Naive B cell (primary cell): Measurements from ENCODE around the gene OOSP3. TPM values are rescaled to one million over a fixed set of nuclear protein-coding genes. Genes with fewer than 3 reads are reported as not detected.
"Not testable (repeated sequence)": the region's sequence is repeated elsewhere in the genome, so short reads cannot be mapped to it uniquely, and the experiment has no call there.

Experiments
- ATAC-seq, 2 donors: fragments of 150-1000 bp; cut with Tn5 transposase; 2 replicates each; pipeline ENCODE4 v1.10.0; 2021; ENCODE audit warnings: low read depth in 2 of 2, mild to moderate bottlenecking in 2 of 2, moderate library complexity in 2 of 2
- DNase-seq: peaks from one replicate; pipeline ENCODE4 v3.0.0; 2022
- H3K27ac Mint-ChIP-seq, 6 donors: one replicate each; pipeline ENCODE4 v1.8.0; 2020 to 2022; ENCODE audit warnings: mild to moderate bottlenecking in 6 of 6, mixed read lengths in 6 of 6, moderate library complexity in 5 of 6, inconsistent platforms in 2 of 6
- H3K27me3 Mint-ChIP-seq, 3 donors: one replicate each; pipeline ENCODE4 v1.8.0; 2021 to 2022; ENCODE audit warnings: mixed read lengths in 3 of 3, mild to moderate bottlenecking in 1 of 3
- H3K36me3 Mint-ChIP-seq, 2 donors: one replicate each; pipeline ENCODE4 v1.8.0; 2020 to 2022; ENCODE audit warnings: mixed read lengths in 2 of 2, inconsistent platforms in 1 of 2, mild to moderate bottlenecking in 1 of 2
- H3K4me1 Mint-ChIP-seq, 3 donors: one replicate each; pipeline ENCODE4 v1.8.0; 2020 to 2022; ENCODE audit warnings: mixed read lengths in 3 of 3, inconsistent platforms in 1 of 3, mild to moderate bottlenecking in 1 of 3, moderate library complexity in 1 of 3
- H3K4me3 Mint-ChIP-seq, 8 donors: one replicate each; pipeline ENCODE4 v1.8.0; 2020 to 2022; ENCODE audit warnings: mild to moderate bottlenecking in 8 of 8, mixed read lengths in 8 of 8, moderate library complexity in 8 of 8, inconsistent platforms in 2 of 8
- H3K9me3 Mint-ChIP-seq, 7 donors: one replicate each; pipeline ENCODE4 v1.8.0; 2020 to 2022; ENCODE audit warnings: mixed read lengths in 7 of 7, mild to moderate bottlenecking in 5 of 7, inconsistent platforms in 2 of 7, moderate library complexity in 1 of 7
- polyA plus RNA-seq, 6 donors: library from polyadenylated mRNA; unstranded; fragments of 300-500 nt; fragmentation: Illumina TruSeq; gene quantifications; one replicate each; pipeline ENCODE4 v1.2.3, GENCODE V29; 2021; ENCODE audit warnings: low read depth in 6 of 6

The OOSP3 gene, protein sequence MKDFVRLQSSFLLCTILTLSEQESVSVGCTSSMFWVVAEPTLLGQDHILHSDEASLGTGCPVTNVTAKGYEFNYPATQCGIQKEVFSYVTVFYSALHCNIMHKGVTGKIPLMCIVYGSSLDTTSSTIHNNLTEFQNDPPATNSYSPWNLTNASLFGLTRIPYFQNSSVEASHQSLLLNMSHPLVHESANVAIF
- not detected for polyA plus RNA-seq

DNA sequence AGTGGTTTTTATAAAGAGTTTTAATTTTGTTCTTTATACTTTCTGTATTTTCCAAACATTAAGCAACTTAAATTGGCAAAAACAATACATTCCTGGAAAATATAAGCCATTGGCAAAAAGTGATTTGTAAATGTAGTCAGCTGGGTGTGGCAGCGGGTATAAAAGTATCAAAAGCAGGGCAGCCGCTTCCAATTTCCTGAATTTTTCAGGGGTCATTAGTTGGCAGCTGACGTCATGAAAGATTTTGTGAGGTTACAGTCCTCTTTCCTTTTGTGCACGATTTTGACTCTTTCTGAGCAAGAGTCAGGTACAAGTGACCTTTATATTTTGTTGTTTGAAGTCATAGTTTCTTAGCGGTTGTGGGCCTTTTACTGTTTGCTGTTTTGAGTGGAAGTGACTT, at the start of gene OOSP3:
TSS of gene OOSP3 (plus strand) at position 208 of the 400 bp plus-strand sequence. CDS start at position 235, 27 bp downstream.
- no peak for DNase-seq
- ATAC-seq, result no peak
- peaks cover 0 to 12% (median 4%) of the 10 kb centered on the region in 3 donors for H3K27me3 Mint-ChIP-seq

DNA sequence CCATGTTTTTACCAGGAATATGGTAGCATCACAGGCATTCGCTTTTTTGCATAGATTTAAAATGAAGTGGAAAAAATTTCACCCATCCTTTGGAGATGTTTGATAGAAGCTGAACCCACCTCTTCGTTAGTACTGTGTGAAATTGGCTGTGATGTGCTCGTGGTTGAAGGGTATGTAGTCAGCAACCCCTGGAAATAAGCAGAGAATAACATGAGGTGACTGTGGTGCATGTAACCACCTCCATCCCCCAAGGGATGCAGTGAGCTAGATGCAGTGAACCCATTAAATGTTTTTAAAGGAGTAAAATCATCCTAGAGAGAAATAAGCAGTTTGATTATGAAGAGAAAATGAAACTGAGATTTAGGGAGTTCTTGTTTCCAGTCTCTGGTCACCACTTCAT, 49.2 kb upstream of the OOSP3 start:
- H3K27me3 Mint-ChIP-seq, result peaks cover 0 to 4% (median 4%) of the 10 kb centered on the region in 3 donors
- DNase-seq (no peak), ATAC-seq (no peak)
- peaks cover 4 to 10% (median 5%) of the 10 kb centered on the region in 3 donors for H3K4me1 Mint-ChIP-seq
- no peaks in the 10 kb centered on the region for H3K9me3 Mint-ChIP-seq
- H3K4me3 Mint-ChIP-seq, result peak overlapping the region in 2 of 8 donors; percentile 29 to 45
- H3K36me3 Mint-ChIP-seq, result no peaks in the 10 kb centered on the region
- peak overlapping the region in 2 of 6 donors; percentile 24 to 65 for H3K27ac Mint-ChIP-seq

More for the DNA sequence above, at the start of gene OOSP3:
- Mint-ChIP-seq H3K4me1 (no peaks in the 10 kb centered on the region), H3K27ac (no peak within 1 kb of the TSS), H3K4me3 (no peak within 1 kb of the TSS), H3K36me3 (no peaks in the 10 kb centered on the region), H3K9me3 (no peaks in the 10 kb centered on the region)

DNA sequence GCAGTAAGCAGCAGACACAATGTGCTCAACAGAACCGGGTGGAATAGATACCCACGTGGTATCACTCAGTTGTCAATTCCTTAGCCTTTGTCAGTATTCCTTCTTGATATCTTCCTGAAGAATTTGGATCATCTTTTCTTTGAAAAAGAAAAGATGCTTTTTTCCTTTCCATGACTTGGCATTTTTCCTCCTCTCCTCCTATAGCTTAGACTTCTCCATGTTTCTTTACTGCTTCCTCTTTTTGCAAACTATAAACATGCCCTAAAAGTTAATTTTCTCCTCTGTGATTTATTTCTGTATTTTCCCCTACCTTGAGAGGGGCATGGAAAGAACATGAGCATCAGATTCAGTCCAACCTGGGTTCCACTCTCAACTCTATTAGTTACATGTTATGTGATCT, 45.0 kb upstream of the OOSP3 start:
- Mint-ChIP-seq H3K27ac (no peak overlapping the region), H3K4me1 (peaks cover 5 to 12% (median 8%) of the 10 kb centered on the region in 3 donors), H3K4me3 (no peak overlapping the region), H3K9me3 (no peaks in the 10 kb centered on the region), H3K36me3 (no peaks in the 10 kb centered on the region), H3K27me3 (peaks cover 0 to 7% (median 0%) of the 10 kb centered on the region in 3 donors)
- DNase-seq (no peak), ATAC-seq (no peak)

DNA sequence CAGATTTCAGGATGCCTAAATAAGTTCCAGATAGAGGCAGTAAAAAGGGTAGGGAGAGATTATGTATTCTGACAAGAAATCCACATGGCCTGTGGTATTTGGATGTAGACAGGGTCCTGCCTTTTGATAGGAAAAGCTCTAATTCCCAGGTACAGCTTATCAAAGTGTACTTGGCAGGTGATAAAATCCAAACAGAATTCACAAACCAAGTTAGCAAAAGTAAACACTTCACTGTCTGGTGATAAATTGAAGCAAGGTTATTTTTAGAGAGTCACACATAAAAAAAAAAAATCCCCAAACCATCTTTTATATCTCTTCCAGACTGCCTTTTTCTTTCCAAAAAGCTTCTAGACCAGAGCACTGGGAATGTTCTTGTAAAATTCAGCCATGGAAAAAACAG, 39.0 kb upstream of the OOSP3 start:
- no peak for DNase-seq
- Mint-ChIP-seq H3K9me3 (no peaks in the 10 kb centered on the region), H3K4me3 (no peak overlapping the region), H3K27me3 (peaks cover 0 to 7% (median 5%) of the 10 kb centered on the region in 3 donors), H3K36me3 (no peaks in the 10 kb centered on the region), H3K4me1 (peaks cover 0 to 2% (median 0%) of the 10 kb centered on the region in 3 donors), H3K27ac (no peak overlapping the region)
- ATAC-seq, result no peak

DNA sequence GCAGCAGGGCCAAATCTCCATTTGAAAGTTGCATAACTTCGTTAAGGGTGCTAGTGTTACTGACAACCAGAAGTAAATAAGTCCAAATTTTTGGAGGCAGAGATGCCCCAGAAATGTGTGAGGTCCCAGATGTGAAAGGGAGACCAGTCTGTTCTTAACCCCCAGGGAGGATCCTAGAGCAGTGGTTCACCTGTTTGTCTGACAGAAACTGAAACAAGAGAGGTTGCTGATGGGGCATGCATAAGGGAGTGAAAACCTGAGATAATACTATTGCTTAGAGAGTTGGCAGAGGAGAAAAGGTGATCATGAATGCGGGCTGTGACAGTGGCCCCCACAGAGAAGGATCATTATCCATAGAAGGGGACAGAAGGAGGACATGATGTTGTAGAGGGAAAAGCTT, 37.1 kb upstream of the OOSP3 start:
- Mint-ChIP-seq H3K9me3 (no peaks in the 10 kb centered on the region), H3K27ac (no peak overlapping the region), H3K36me3 (no peaks in the 10 kb centered on the region), H3K4me1 (no peaks in the 10 kb centered on the region), H3K27me3 (peaks cover 0 to 7% (median 5%) of the 10 kb centered on the region in 3 donors), H3K4me3 (no peak overlapping the region)
- DNase-seq (no peak), ATAC-seq (no peak)

DNA sequence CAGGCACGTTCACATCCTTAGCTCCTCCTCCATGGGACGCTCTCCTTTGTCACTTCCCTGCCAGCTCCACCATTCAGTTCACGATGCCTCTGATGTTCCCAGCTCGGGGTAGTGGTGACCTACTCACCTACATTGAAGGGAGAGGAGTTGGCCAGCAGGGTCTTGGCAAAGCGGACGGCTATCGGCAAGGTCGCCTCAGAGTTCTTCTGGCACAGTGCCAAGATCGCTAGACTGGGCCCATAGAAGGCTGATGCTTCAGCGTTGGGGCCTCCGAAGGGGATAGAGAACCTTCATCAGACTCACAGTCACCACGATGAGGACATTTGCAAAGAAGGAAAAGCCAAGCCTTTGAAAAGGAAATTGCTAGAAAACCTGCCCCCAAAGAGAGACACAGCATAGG, 36.3 kb upstream of the OOSP3 start:
- Mint-ChIP-seq H3K9me3 (no peaks in the 10 kb centered on the region), H3K4me1 (no peaks in the 10 kb centered on the region)
- ATAC-seq, result no peak

DNA sequence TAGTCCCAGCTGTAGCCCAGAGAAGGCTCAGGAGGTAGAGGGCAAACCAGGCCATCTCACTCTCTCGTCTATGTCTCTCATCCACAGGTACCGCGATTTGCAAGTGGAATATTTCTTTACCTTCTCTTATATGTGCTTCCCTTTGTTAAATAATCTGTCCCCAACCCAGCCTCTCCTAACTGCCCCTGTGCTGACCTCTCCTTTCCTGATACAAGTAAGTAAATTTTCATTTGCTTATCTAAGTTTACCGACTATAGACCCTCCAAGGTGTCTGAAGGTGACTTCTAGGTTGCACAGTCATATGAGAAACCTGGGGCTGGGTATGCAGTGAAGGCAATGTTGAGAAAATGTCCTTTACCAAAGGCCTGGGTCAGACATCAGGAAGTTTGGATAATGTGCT, 33.2 kb upstream of the OOSP3 start, which contains the start of gene CBLIF:
TSS of gene CBLIF (minus strand) at position 101 of the 400 bp plus-strand sequence. CDS start at position 55, 46 bp downstream.
- DNase-seq, result no peak
- no peak for ATAC-seq
- H3K4me3 Mint-ChIP-seq, result no peak within 1 kb of the TSS
- peak within 1 kb of the TSS in 2 of 6 donors; percentile 4 to 33 for H3K27ac Mint-ChIP-seq
- H3K36me3 Mint-ChIP-seq, result peaks cover 0 to 4% of the 10 kb centered on the region in 2 donors
- peaks cover 0 to 2% (median 0%) of the 10 kb centered on the region in 7 donors for H3K9me3 Mint-ChIP-seq
- peaks cover 0 to 5% (median 1%) of the 10 kb centered on the region in 3 donors for H3K27me3 Mint-ChIP-seq
- no peaks in the 10 kb centered on the region for H3K4me1 Mint-ChIP-seq

More for the DNA sequence above, 36.3 kb upstream of the OOSP3 start:
- H3K27me3 Mint-ChIP-seq, result peaks cover 0 to 7% (median 5%) of the 10 kb centered on the region in 3 donors
- no peak overlapping the region for H3K27ac Mint-ChIP-seq
- no peak overlapping the region for H3K4me3 Mint-ChIP-seq
- no peak for DNase-seq
- H3K36me3 Mint-ChIP-seq, result peaks cover 0 to under 1% of the 10 kb centered on the region in 2 donors

DNA sequence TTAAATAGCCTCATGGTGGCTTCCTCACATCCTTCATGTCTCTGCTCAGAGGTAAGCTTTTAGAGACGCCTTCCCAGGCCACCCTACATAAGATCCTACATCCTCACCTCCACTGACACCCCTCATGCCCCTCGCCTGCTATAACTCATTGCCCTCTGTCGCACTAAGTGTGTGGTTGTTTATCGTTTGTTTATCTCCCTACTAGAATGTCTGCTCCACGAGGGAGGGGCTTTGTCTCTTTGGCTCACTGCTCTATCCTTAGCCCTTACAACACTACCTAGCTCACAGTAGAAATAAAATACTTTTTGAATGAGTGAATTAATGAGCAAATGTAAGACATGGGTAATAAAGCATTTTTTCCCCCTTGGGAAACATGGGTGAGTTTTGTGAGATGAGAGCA, 32.0 kb upstream of the OOSP3 start:
- peak overlapping the region in 1 of 6 donors; percentile 36 for H3K27ac Mint-ChIP-seq
- no peak overlapping the region for H3K4me3 Mint-ChIP-seq
- peaks cover 0 to 8% of the 10 kb centered on the region in 2 donors for H3K36me3 Mint-ChIP-seq
- H3K27me3 Mint-ChIP-seq, result peaks cover 0 to 7% (median 5%) of the 10 kb centered on the region in 3 donors
- DNase-seq (no peak), ATAC-seq (no peak)
- no peaks in the 10 kb centered on the region for H3K4me1 Mint-ChIP-seq
- peaks cover 0 to 2% (median 0%) of the 10 kb centered on the region in 7 donors for H3K9me3 Mint-ChIP-seq

DNA sequence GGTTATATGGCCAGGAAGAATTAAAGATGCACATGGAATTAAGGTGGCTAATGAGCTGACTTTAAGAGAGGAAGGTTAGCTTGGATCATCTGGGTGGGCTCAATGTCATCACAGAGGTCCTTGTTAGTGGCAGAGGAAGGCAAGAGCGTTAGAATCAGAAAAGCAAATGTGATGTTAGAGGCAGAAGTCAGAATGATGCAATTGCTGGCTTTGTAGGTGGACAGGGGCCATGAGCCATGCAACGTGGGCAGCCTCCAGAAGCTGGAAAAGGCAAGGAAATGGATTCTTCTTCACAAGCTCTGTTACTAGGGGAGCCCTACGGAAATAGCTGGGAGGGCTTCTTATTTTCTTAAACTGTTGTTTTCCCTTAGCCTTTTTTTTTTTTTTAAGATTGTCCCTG, 31.0 kb upstream of the OOSP3 start:
- Mint-ChIP-seq H3K4me1 (no peaks in the 10 kb centered on the region), H3K36me3 (peaks cover 0 to 8% of the 10 kb centered on the region in 2 donors), H3K27ac (peak overlapping the region in 1 of 6 donors; percentile 63), H3K4me3 (no peak overlapping the region), H3K9me3 (peaks cover 0 to 2% (median 0%) of the 10 kb centered on the region in 7 donors), H3K27me3 (peaks cover 0 to 7% (median 0%) of the 10 kb centered on the region in 3 donors)
- no peak for ATAC-seq
- no peak for DNase-seq

DNA sequence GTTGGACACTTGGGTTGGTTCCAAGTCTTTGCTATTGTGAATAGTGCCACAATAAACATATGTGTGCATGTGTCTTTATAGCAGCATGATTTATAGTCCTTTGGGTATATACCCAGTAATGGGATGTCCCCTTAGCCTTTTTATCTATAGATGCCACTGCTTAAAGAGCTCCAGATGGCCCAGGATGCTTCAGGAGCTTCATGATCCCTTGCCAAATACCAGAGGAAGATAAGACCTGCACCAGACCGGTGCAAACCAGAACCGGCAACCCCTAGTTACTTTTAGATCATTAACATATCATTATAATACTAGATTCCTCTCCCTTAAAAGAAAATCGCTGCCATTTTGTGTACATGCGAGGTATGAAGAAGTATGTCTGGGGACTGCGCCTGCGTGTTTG, 30.1 kb upstream of the OOSP3 start:
- not testable (repeated sequence) for DNase-seq, ATAC-seq, H3K27me3 Mint-ChIP-seq, H3K27ac Mint-ChIP-seq, H3K4me1 Mint-ChIP-seq, H3K9me3 Mint-ChIP-seq, H3K4me3 Mint-ChIP-seq, H3K36me3 Mint-ChIP-seq

DNA sequence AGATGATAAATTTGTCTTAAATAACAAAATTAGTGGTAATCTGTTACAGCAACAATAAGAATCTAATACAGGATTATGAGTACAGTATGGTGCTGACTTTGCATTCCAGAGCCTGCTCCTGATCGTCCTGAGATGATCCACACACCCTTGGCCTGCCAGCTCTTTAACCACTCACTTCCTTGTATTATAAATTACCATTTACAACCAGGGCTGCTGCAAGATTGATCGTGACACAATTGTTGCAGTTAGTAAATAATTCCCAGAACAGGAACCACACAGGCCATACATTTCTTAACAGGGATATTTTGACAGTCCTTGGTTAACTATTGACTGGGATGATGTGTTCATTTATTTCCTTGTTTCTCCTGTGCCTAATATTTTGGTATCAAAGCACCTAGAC, 29.5 kb upstream of the OOSP3 start:
- peaks cover 0 to 7% (median 0%) of the 10 kb centered on the region in 3 donors for H3K27me3 Mint-ChIP-seq
- no peak for ATAC-seq
- no peak for DNase-seq
- H3K36me3 Mint-ChIP-seq, result peaks cover 0 to 8% of the 10 kb centered on the region in 2 donors
- H3K9me3 Mint-ChIP-seq, result peaks cover 0 to 2% (median 0%) of the 10 kb centered on the region in 7 donors
- H3K4me3 Mint-ChIP-seq, result no peak overlapping the region
- peak overlapping the region in 1 of 6 donors; percentile 18 for H3K27ac Mint-ChIP-seq
- H3K4me1 Mint-ChIP-seq, result no peaks in the 10 kb centered on the region

DNA sequence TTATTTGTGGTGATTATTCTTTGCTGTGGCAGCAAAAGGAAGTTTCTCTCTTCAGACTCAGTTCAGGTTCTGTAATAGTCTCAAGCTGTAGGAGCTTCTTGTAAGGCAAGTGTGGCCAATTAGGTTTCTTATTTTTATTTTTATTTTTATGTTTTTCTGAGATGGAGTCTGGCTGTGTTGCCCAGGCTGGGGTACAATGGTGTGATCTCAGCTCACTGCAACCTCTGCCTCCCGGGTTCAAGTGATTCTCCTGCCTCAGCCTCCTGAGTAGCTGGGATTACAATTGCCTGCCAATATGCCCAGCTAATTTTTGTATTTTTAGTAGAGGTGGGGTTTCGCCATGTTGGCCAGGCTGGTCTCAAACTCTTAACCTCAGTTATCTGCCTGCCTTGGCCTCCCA, 29.0 kb upstream of the OOSP3 start:
- not testable (repeated sequence) for H3K4me3 Mint-ChIP-seq, H3K9me3 Mint-ChIP-seq, H3K36me3 Mint-ChIP-seq, DNase-seq, H3K27me3 Mint-ChIP-seq, H3K27ac Mint-ChIP-seq, H3K4me1 Mint-ChIP-seq, ATAC-seq

DNA sequence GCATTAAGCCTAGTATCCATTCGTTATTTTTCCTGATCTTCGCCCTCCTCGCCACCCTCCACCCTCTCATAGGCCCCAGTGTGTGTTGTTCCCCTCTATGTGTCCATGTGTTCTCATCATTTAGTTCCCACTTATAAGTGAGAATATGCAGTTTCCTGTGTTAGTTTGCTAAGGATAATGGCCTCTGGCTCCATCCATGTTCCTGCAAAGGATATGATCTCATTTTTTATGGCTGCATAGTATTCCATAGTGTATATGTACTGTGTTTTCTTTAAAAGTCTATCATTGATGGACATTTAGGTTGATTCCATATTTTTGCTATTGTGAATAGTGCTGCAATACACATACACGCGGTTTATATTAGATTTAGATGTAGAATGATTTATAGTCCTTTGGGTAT, 27.2 kb upstream of the OOSP3 start:
- DNase-seq, H3K27ac Mint-ChIP-seq, H3K36me3 Mint-ChIP-seq, ATAC-seq, H3K27me3 Mint-ChIP-seq, H3K4me1 Mint-ChIP-seq, H3K9me3 Mint-ChIP-seq: not testable (repeated sequence)
- H3K4me3 Mint-ChIP-seq, result peak overlapping the region in 1 of 8 donors; percentile 3

DNA sequence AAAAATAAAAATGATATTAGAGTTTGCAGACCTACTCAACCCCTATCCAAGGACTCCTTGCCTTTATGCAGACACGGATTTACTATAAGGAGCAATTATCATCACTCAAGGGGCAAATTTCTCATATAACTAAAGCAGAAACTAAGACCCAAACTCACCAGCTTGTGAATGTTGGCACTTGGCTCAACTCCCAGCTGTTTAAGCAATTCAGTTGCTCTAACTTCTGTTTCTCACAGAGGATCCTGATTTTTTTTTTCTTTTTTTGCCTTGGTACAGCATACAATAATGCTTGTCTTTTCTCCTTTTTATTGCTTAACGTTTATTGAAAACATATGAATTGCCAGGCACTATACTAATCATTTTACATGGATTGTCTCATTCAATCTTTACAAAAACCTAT, 23.7 kb upstream of the OOSP3 start:
- Mint-ChIP-seq H3K27ac (no peak overlapping the region), H3K27me3 (peaks cover 0 to 7% (median 0%) of the 10 kb centered on the region in 3 donors), H3K4me3 (no peak overlapping the region), H3K9me3 (no peaks in the 10 kb centered on the region), H3K36me3 (peaks cover 0 to 4% of the 10 kb centered on the region in 2 donors), H3K4me1 (no peaks in the 10 kb centered on the region)
- ATAC-seq (no peak), DNase-seq (no peak)
